Breast epithelium (tissue), 3 donors: ENCODE data around the gene ANKRD44.

ENCODE experiments used
- CTCF ChIP-seq, 3 donors: fragments of 450-650 bp; IDR thresholded peaks; one replicate each; pipeline ENCODE4 v1.5.1; 2016 to 2017; ENCODE audit warnings: antibody characterized with exemption in 3 of 3, mild to moderate bottlenecking in 3 of 3, moderate library complexity in 3 of 3
- POLR2A ChIP-seq: fragments of 450-650 bp; IDR thresholded peaks from one replicate; pipeline ENCODE4 v1.6.1; 2016; ENCODE audit warnings: antibody characterized with exemption, mild to moderate bottlenecking, moderate library complexity
- POLR2AphosphoS5 ChIP-seq, 3 donors: sonication (generic); formaldehyde crosslinking; IDR thresholded peaks; one replicate each; pipeline ENCODE4 v1.6.1; 2017; ENCODE audit warnings: antibody characterized with exemption in 3 of 3

GRCh38 chr2:197077336-197077735, 233.2 kb downstream of the ANKRD44 start:
- TF ChIP-seq CTCF (IDR thresholded peaks at IDR 0.05): no peak
- no peak for TF ChIP-seq POLR2A
- TF ChIP-seq POLR2AphosphoS5 (IDR thresholded peaks at IDR 0.05): no peak
